ENCODE data around the gene HBE1. TPM values are rescaled to one million over a fixed set of nuclear protein-coding genes. Genes with fewer than 3 reads are reported as not detected.

Gene HBE1
- total and polyA plus RNA-seq, 2 of the 4 experiments (the other 2 are of a cell fraction), result 3.2 to 12.7 TPM

- Histone ChIP-seq H3K36me3 (ENCODE audit: control insufficient read depth, insufficient read depth, low read length) (no peaks in the 10 kb centered on the region), H4K8ac (ENCODE audit: low read depth in 2 of 2, low read length in 2 of 2) (peak overlapping the region; percentile 67 to 97), H3K27ac (ENCODE audit: insufficient read depth, low read length) (peak overlapping the region; percentile 85), H3K56ac (ENCODE audit: extremely low read depth, insufficient read depth, low read length) (peak overlapping the region; percentile 25), H2AFZ (replicated peaks; ENCODE audit: low read length, poor library complexity) (no peak overlapping the region), H4K5ac (ENCODE audit: low read depth, low read length) (peak overlapping the region; percentile 96), H3K14ac (replicated peaks; ENCODE audit: low read depth, low read length) (peak overlapping the region; percentile 91), H4K20me1 (ENCODE audit: insufficient read depth, low read length) (no peaks in the 10 kb centered on the region), H2AK5ac (ENCODE audit: low read depth, low read length) (peak overlapping the region; percentile 72), H2BK120ac (ENCODE audit: low read depth, low read length) (peak overlapping the region; percentile 98), H3K4ac (ENCODE audit: low read depth, low read length) (peak overlapping the region; percentile 82), H2BK20ac (ENCODE audit: low read depth, low read length) (peak overlapping the region; percentile 99), H3K79me1 (ENCODE audit: low read depth in 1 of 2, low read length in 2 of 2) (no peaks in the 10 kb centered on the region), H3K9me3 (ENCODE audit: control insufficient read depth, insufficient read depth, low read length) (no peaks in the 10 kb centered on the region), H3K23ac (ENCODE audit: low read depth, low read length) (peak overlapping the region; percentile 47), H3K4me1 (ENCODE audit: control insufficient read depth, insufficient read depth, low read length) (peaks cover 16% of the 10 kb centered on the region), H3K4me2 (ENCODE audit: low read depth, low read length) (no peak overlapping the region), H3K9me1 (ENCODE audit: insufficient read depth, low read length) (peaks cover 7% of the 10 kb centered on the region; the same call in 1 of the 2 replicates), H3K9ac (ENCODE audit: low read depth, low read length) (no peak overlapping the region), H3K18ac (ENCODE audit: low read depth, low read length) (peak overlapping the region; percentile 97), H2AK9ac (replicated peaks; ENCODE audit: low read depth, low read length, poor library complexity) (peak overlapping the region; percentile 6), H3K27me3 (ENCODE audit: control insufficient read depth, insufficient read depth, low read length) (no peaks in the 10 kb centered on the region), H2BK5ac (ENCODE audit: low read depth, low read length, poor library complexity, severe bottlenecking) (peak overlapping the region; percentile 94), H4K91ac (ENCODE audit: insufficient read depth, low read depth, low read length) (peak overlapping the region; percentile 96), H3K4me3 (ENCODE audit: insufficient read depth, low read depth, low read length) (no peak overlapping the region), H2BK15ac (ENCODE audit: low read depth, low read length) (peak overlapping the region; percentile 99; the same call in 2 of the 3 replicates)
- TF ChIP-seq BHLHE40 (IDR thresholded peaks at IDR 0.05; ENCODE audit: low read depth, low read length) (no peak), MAFK (IDR thresholded peaks at IDR 0.05; ENCODE audit: low read depth, low read length) (no peak), FOS (IDR thresholded peaks at IDR 0.05; ENCODE audit: low read depth, low read length) (no peak), CHD1 (IDR thresholded peaks at IDR 0.05; ENCODE audit: low read depth, low read length) (no peak), MAZ (IDR thresholded peaks at IDR 0.05; ENCODE audit: borderline replicate concordance, low read depth, low read length) (no peak), ELK1 (IDR thresholded peaks at IDR 0.05; ENCODE audit: borderline replicate concordance, low read depth, low read length) (no peak), MXI1 (IDR thresholded peaks at IDR 0.05; ENCODE audit: borderline replicate concordance, low read depth, low read length) (no peak), RAD21 (IDR thresholded peaks at IDR 0.05; ENCODE audit: low read length) (no peak), RFX5 (IDR thresholded peaks at IDR 0.05; ENCODE audit: low read depth, low read length) (no peak), POLR2A (IDR thresholded peaks at IDR 0.05; ENCODE audit: low read depth, low read length) (no peak)
- POLR2A ChIA-PET (ENCODE audit: unreplicated experiment), result no interaction called here
- no TSS peak for BruUV-seq (replicated peaks)
- in situ Hi-C loops (cut with MboI; ENCODE audit: low sequenced_read_pairs) (loop anchor here (10.0 kb wide), 1 partner anchor 83 kb away; no protein-coding TSS in a partner anchor), dilution Hi-C loops (cut with HindIII; ENCODE audit: low sequenced_read_pairs, unreplicated experiment) (no loop called here), intact Hi-C loops (cut with micrococcal nuclease) (no loop called here)
- no peak for ATAC-seq (ENCODE audit: low read depth)
- CTCF ChIA-PET, result interaction anchor here (1.0 to 1.3 kb wide), 3 partner anchors 9 to 74 kb away, joined by 3 read pairs; no protein-coding TSS in a partner anchor
- DNase-seq, result no peak
Observed at GRCh38 chr11:5281596-5281995, 11.9 kb upstream of the HBE1 start.
